WTC11 (cell line): Measurements from ENCODE around the gene POGK. TPM values are rescaled to one million over a fixed set of nuclear protein-coding genes. Genes with fewer than 3 reads are reported as not detected.
"Not testable (repeated sequence)": the region's sequence is repeated elsewhere in the genome, so short reads cannot be mapped to it uniquely, and the experiment has no call there.

ENCODE experiments used
- ATAC-seq: fragments of 200-7000 bp; cut with Tn5 transposase; 2 replicates; pipeline ENCODE4 v1.10.0; 2021; ENCODE audit warnings: mild to moderate bottlenecking, moderate library complexity
- CTCF ChIA-PET: fragments of 300-600 bp; sonication (Branson Sonifier 250); formaldehyde crosslinking; loops from one replicate; lab custom pipeline; 2021; ENCODE audit warnings: antibody characterized with exemption; lab: Charles Lee
- POLR2A ChIA-PET: fragments of 350-600 bp; sonication (Branson Sonifier 250); formaldehyde crosslinking; loops from one replicate; lab custom pipeline; 2021; ENCODE audit warnings: antibody characterized with exemption; lab: Charles Lee
- DNase-seq: peaks from one replicate; pipeline ENCODE4 v3.0.0; 2021; ENCODE audit warnings: low spot score
- H3K27ac Mint-ChIP-seq: 2 replicates; pipeline ENCODE4 v1.8.0; 2021; ENCODE audit warnings: mixed read lengths
- H3K27me3 Mint-ChIP-seq: 2 replicates; pipeline ENCODE4 v1.8.0; 2021; ENCODE audit warnings: low read depth, mild to moderate bottlenecking, moderate library complexity, mixed read lengths
- H3K36me3 Mint-ChIP-seq: 2 replicates; pipeline ENCODE4 v1.8.0; 2021; ENCODE audit warnings: mixed read lengths
- H3K4me1 Mint-ChIP-seq: 2 replicates; pipeline ENCODE4 v1.8.0; 2022; ENCODE audit warnings: mixed read lengths
- H3K4me3 Mint-ChIP-seq: 2 replicates; pipeline ENCODE4 v1.8.0; 2021; ENCODE audit warnings: mild to moderate bottlenecking, moderate library complexity, mixed read lengths
- H3K9me3 Mint-ChIP-seq: 2 replicates; pipeline ENCODE4 v1.8.0; 2021; ENCODE audit warnings: mixed read lengths
- CREB1 ChIP-seq: sonication (generic); formaldehyde crosslinking; IDR thresholded peaks from 2 replicates; pipeline ENCODE4 v1.8.0; 2023; ENCODE audit warnings: mild to moderate bottlenecking, missing genetic modification reagents
- FOXP1 ChIP-seq: sonication (generic); formaldehyde crosslinking; IDR thresholded peaks from 2 replicates; pipeline ENCODE4 v1.8.0; 2022; ENCODE audit warnings: missing genetic modification reagents, mild to moderate bottlenecking, moderate library complexity, borderline replicate concordance
- GTF2I ChIP-seq: fragments of 250-450 bp; sonication (Bioruptor Pico); conservative IDR thresholded peaks from 2 replicates; pipeline ENCODE4 v1.4.0; 2021; ENCODE audit warnings: mild to moderate bottlenecking
- IRF2 ChIP-seq: sonication (generic); formaldehyde crosslinking; IDR thresholded peaks from 2 replicates; pipeline ENCODE4 v1.8.0; 2022; ENCODE audit warnings: low read depth, missing genetic modification reagents, borderline replicate concordance
- KAT7 ChIP-seq: sonication (generic); formaldehyde crosslinking; IDR thresholded peaks from 2 replicates; pipeline ENCODE4 v1.8.1; 2023; ENCODE audit warnings: missing genetic modification reagents, mild to moderate bottlenecking, borderline replicate concordance
- MYBL2 ChIP-seq: sonication (generic); formaldehyde crosslinking; IDR thresholded peaks from 2 replicates; pipeline ENCODE4 v1.8.1; 2023; ENCODE audit warnings: mild to moderate bottlenecking, moderate library complexity, missing genetic modification reagents
- NFYB ChIP-seq: sonication (generic); formaldehyde crosslinking; conservative IDR thresholded peaks from 2 replicates; pipeline ENCODE4 v1.8.0; 2022; ENCODE audit warnings: low read depth, missing genetic modification reagents
- SP1 ChIP-seq: sonication (generic); formaldehyde crosslinking; conservative IDR thresholded peaks from 2 replicates; pipeline ENCODE4 v1.8.1; 2022; ENCODE audit warnings: missing genetic modification reagents
- ZBTB21 ChIP-seq: sonication (generic); formaldehyde crosslinking; IDR thresholded peaks from 2 replicates; pipeline ENCODE4 v1.8.1; 2023; ENCODE audit warnings: mild to moderate bottlenecking, missing genetic modification reagents, borderline replicate concordance
- ZNF138 ChIP-seq: sonication (generic); formaldehyde crosslinking; conservative IDR thresholded peaks from 2 replicates; pipeline ENCODE4 v1.8.1; 2022; ENCODE audit warnings: mild to moderate bottlenecking, moderate library complexity, missing genetic modification reagents
- ZNF219 ChIP-seq: sonication (generic); formaldehyde crosslinking; IDR thresholded peaks from 2 replicates; pipeline ENCODE4 v1.8.0; 2023; ENCODE audit warnings: missing genetic modification reagents, mild to moderate bottlenecking, borderline replicate concordance
- total RNA-seq: library from RNA; stranded (reverse); gene quantifications from 3 replicates; pipeline ENCODE4 v1.2.3, GENCODE V29; 2021
- TF ChIP-seq, protein P1 (sequence below): fragments of 250-450 bp; sonication (Bioruptor Pico); IDR thresholded peaks from 2 replicates; pipeline ENCODE4 v1.9.0; 2021; ENCODE audit warnings: mild to moderate bottlenecking
- TF ChIP-seq, protein P2 (sequence below): sonication (generic); formaldehyde crosslinking; IDR thresholded peaks from 2 replicates; pipeline ENCODE4 v1.8.1; 2022; ENCODE audit warnings: mild to moderate bottlenecking, moderate library complexity, missing genetic modification reagents
- TF ChIP-seq, protein P3 (sequence below): fragments of 200-600 bp; IDR thresholded peaks from 2 replicates; pipeline ENCODE4 v1.8.0; 2022; ENCODE audit warnings: antibody characterized with exemption
- TF ChIP-seq, protein P4 (sequence below): sonication (generic); formaldehyde crosslinking; conservative IDR thresholded peaks from 2 replicates; pipeline ENCODE4 v1.8.1; 2023; ENCODE audit warnings: mild to moderate bottlenecking, low read depth, missing genetic modification reagents, moderate library complexity
- TF ChIP-seq, protein P5 (sequence below): sonication (generic); formaldehyde crosslinking; IDR thresholded peaks from 2 replicates; pipeline ENCODE4 v1.8.1; 2023; ENCODE audit warnings: mild to moderate bottlenecking, missing genetic modification reagents, borderline replicate concordance
- TF ChIP-seq, protein P6 (sequence below): sonication (generic); formaldehyde crosslinking; IDR thresholded peaks from 2 replicates; pipeline ENCODE4 v1.8.0; 2022; ENCODE audit warnings: mild to moderate bottlenecking, missing genetic modification reagents
- TF ChIP-seq, protein P7 (sequence below): sonication (generic); formaldehyde crosslinking; IDR thresholded peaks from 2 replicates; pipeline ENCODE4 v1.8.1; 2023; ENCODE audit warnings: mild to moderate bottlenecking, missing genetic modification reagents

The POGK gene
- total RNA-seq, 1 experiment from 2014 or later = 33.1 TPM

DNA sequence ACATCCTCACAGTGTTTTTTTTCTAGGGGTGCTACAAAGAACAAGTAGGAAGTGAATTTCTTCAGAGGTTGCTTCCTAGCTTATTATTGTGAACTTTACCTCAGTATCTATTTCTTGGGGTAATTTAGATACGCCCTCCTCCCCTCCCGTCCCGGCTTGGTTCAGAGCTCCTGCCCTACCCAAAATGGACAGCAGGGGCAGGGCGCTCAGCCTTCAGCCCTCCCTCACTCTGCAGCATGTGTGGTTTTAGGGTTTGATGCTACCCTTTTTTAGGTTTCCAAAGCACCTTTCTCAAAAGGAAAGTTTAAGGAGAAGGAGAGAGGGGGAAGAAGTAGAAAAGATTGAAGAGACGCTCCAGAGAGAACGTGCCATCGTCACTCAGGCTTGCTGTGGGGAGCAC, 16.9 kb upstream of the POGK start:
- CTCF ChIA-PET = interaction anchor here (0.6 to 1.2 kb wide), 11 partner anchors 9 to 344 kb away, joined by 3 to 12 read pairs (median 4); partner anchors contain the start of gene POGK
- ATAC-seq = peak; percentile 100

DNA sequence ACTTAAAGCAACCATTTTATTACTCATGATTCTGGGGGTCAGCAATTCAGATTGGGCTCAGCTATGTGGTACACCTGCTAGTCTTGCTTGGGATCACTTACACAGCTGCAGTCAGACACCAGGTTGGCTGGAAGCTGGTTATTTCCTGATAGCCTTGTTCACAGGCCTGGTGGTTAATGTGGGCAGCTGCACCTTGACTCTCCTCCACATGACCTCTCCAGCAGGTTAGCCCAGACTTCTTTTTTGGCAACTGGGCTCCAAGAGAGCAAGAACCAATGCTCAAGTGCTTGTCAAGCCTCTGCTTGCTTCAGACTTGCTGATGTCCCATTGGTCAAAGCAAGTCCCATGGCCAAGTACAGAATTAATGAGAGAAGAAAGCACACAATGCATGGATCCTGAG, 11.8 kb upstream of the POGK start:
- ChIA-PET CTCF (no interaction called here), POLR2A (no interaction called here)
- Mint-ChIP-seq H3K9me3 (peaks cover 48% of the 10 kb centered on the region), H3K27ac (no peak overlapping the region), H3K36me3 (peaks cover 25% of the 10 kb centered on the region), H3K27me3 (no peaks in the 10 kb centered on the region; the same call in 1 of the 2 replicates), H3K4me3 (no peak overlapping the region), H3K4me1 (no peaks in the 10 kb centered on the region)
- no peak for TF ChIP-seq ZNF138 (CRISPR knock-in tag)
- TF ChIP-seq IRF2 (CRISPR knock-in tag) = no peak
- TF ChIP-seq KAT7 (CRISPR knock-in tag) = no peak
- TF ChIP-seq GTF2I = no peak
- no peak for TF ChIP-seq SP1 (CRISPR knock-in tag)
- TF ChIP-seq, protein P1, sequence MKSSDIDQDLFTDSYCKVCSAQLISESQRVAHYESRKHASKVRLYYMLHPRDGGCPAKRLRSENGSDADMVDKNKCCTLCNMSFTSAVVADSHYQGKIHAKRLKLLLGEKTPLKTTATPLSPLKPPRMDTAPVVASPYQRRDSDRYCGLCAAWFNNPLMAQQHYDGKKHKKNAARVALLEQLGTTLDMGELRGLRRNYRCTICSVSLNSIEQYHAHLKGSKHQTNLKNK (CRISPR knock-in tag) = no peak
- TF ChIP-seq FOXP1 = no peak
- TF ChIP-seq, protein P2, sequence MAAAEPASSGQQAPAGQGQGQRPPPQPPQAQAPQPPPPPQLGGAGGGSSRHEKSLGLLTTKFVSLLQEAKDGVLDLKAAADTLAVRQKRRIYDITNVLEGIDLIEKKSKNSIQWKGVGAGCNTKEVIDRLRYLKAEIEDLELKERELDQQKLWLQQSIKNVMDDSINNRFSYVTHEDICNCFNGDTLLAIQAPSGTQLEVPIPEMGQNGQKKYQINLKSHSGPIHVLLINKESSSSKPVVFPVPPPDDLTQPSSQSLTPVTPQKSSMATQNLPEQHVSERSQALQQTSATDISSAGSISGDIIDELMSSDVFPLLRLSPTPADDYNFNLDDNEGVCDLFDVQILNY (CRISPR knock-in tag) = no peak
- no peak for TF ChIP-seq MYBL2 (CRISPR knock-in tag)
- ATAC-seq (no peak), DNase-seq (no peak)

More for the DNA sequence above, 16.9 kb upstream of the POGK start:
- Mint-ChIP-seq H3K4me1 (no peaks in the 10 kb centered on the region), H3K36me3 (peaks cover 13% of the 10 kb centered on the region), H3K9me3 (peaks cover 33% of the 10 kb centered on the region), H3K4me3 (no peak overlapping the region), H3K27me3 (no peaks in the 10 kb centered on the region; the same call in 1 of the 2 replicates)
- POLR2A ChIA-PET = no interaction called here
- peak; percentile 51 for DNase-seq
- no peak for TF ChIP-seq ZNF219 (CRISPR knock-in tag)
- TF ChIP-seq, protein P3, sequence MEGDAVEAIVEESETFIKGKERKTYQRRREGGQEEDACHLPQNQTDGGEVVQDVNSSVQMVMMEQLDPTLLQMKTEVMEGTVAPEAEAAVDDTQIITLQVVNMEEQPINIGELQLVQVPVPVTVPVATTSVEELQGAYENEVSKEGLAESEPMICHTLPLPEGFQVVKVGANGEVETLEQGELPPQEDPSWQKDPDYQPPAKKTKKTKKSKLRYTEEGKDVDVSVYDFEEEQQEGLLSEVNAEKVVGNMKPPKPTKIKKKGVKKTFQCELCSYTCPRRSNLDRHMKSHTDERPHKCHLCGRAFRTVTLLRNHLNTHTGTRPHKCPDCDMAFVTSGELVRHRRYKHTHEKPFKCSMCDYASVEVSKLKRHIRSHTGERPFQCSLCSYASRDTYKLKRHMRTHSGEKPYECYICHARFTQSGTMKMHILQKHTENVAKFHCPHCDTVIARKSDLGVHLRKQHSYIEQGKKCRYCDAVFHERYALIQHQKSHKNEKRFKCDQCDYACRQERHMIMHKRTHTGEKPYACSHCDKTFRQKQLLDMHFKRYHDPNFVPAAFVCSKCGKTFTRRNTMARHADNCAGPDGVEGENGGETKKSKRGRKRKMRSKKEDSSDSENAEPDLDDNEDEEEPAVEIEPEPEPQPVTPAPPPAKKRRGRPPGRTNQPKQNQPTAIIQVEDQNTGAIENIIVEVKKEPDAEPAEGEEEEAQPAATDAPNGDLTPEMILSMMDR = peak; percentile 62
- TF ChIP-seq, all 79 proteins: peak for 1
- H3K27ac Mint-ChIP-seq = no peak overlapping the region

DNA sequence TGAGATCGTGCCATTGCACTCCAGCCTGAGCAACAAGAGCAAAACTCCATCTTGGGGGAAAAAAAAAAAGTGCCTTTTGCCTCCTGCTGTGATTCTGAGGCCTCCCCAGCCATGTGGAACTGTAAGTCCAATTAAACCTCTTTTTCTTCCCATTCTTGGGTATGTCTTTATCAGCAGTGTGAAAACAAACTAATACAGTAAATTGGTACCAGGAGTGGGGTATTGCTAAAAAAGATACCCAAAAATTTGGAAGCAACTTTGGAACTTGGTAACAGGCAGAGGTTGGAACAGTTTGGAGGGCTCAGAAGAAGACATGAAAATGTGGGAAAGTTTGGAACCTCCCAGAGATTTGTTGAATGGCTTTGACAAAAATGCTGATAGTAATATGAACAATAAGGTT, 9.5 kb upstream of the POGK start:
- H3K27ac Mint-ChIP-seq, POLR2A ChIA-PET, H3K4me1 Mint-ChIP-seq, CTCF ChIA-PET, H3K27me3 Mint-ChIP-seq, ATAC-seq, DNase-seq, H3K4me3 Mint-ChIP-seq: not testable (repeated sequence)
- Mint-ChIP-seq H3K9me3 (peaks cover 48% of the 10 kb centered on the region), H3K36me3 (peaks cover 25% of the 10 kb centered on the region)

DNA sequence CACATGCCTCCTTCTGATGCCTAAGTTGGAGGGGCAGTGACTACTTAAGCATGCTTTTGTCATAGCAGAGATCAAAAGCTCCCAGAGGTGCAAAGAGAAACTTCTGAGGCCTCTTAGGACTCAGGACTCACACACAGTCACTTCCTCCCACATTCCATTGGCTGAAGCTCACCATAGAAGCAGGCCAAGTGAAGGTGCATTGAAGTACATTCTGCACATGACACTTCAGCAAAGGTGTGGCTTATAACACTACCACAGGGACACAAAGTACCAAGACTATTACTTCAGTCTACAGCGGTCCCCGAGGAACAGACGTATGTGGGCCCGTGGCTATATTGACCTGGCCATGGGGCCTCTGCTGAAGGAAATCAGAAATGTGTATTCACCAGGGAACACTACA, 2.5 kb upstream of the POGK start:
- H3K4me3 Mint-ChIP-seq = no peak overlapping the region
- peaks cover 3% of the 10 kb centered on the region for H3K27me3 Mint-ChIP-seq
- ChIA-PET CTCF (no interaction called here), POLR2A (no interaction called here)
- no peak overlapping the region for H3K27ac Mint-ChIP-seq
- H3K36me3 Mint-ChIP-seq = peaks cover 14% of the 10 kb centered on the region
- H3K9me3 Mint-ChIP-seq = peaks cover 5% of the 10 kb centered on the region
- peaks cover 23% of the 10 kb centered on the region for H3K4me1 Mint-ChIP-seq
- no peak for ATAC-seq
- DNase-seq = no peak
- TF ChIP-seq CREB1 (no peak), NFYB (CRISPR knock-in tag) (no peak), ZBTB21 (CRISPR knock-in tag) (no peak), IRF2 (CRISPR knock-in tag) (no peak), SP1 (CRISPR knock-in tag) (no peak)
- TF ChIP-seq, protein P4, sequence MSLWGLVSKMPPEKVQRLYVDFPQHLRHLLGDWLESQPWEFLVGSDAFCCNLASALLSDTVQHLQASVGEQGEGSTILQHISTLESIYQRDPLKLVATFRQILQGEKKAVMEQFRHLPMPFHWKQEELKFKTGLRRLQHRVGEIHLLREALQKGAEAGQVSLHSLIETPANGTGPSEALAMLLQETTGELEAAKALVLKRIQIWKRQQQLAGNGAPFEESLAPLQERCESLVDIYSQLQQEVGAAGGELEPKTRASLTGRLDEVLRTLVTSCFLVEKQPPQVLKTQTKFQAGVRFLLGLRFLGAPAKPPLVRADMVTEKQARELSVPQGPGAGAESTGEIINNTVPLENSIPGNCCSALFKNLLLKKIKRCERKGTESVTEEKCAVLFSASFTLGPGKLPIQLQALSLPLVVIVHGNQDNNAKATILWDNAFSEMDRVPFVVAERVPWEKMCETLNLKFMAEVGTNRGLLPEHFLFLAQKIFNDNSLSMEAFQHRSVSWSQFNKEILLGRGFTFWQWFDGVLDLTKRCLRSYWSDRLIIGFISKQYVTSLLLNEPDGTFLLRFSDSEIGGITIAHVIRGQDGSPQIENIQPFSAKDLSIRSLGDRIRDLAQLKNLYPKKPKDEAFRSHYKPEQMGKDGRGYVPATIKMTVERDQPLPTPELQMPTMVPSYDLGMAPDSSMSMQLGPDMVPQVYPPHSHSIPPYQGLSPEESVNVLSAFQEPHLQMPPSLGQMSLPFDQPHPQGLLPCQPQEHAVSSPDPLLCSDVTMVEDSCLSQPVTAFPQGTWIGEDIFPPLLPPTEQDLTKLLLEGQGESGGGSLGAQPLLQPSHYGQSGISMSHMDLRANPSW (CRISPR knock-in tag) = no peak
- TF ChIP-seq, protein P5, sequence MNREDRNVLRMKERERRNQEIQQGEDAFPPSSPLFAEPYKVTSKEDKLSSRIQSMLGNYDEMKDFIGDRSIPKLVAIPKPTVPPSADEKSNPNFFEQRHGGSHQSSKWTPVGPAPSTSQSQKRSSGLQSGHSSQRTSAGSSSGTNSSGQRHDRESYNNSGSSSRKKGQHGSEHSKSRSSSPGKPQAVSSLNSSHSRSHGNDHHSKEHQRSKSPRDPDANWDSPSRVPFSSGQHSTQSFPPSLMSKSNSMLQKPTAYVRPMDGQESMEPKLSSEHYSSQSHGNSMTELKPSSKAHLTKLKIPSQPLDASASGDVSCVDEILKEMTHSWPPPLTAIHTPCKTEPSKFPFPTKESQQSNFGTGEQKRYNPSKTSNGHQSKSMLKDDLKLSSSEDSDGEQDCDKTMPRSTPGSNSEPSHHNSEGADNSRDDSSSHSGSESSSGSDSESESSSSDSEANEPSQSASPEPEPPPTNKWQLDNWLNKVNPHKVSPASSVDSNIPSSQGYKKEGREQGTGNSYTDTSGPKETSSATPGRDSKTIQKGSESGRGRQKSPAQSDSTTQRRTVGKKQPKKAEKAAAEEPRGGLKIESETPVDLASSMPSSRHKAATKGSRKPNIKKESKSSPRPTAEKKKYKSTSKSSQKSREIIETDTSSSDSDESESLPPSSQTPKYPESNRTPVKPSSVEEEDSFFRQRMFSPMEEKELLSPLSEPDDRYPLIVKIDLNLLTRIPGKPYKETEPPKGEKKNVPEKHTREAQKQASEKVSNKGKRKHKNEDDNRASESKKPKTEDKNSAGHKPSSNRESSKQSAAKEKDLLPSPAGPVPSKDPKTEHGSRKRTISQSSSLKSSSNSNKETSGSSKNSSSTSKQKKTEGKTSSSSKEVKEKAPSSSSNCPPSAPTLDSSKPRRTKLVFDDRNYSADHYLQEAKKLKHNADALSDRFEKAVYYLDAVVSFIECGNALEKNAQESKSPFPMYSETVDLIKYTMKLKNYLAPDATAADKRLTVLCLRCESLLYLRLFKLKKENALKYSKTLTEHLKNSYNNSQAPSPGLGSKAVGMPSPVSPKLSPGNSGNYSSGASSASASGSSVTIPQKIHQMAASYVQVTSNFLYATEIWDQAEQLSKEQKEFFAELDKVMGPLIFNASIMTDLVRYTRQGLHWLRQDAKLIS (CRISPR knock-in tag) = no peak
- TF ChIP-seq, protein P6, sequence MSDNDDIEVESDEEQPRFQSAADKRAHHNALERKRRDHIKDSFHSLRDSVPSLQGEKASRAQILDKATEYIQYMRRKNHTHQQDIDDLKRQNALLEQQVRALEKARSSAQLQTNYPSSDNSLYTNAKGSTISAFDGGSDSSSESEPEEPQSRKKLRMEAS (CRISPR knock-in tag) = no peak
- TF ChIP-seq, protein P7, sequence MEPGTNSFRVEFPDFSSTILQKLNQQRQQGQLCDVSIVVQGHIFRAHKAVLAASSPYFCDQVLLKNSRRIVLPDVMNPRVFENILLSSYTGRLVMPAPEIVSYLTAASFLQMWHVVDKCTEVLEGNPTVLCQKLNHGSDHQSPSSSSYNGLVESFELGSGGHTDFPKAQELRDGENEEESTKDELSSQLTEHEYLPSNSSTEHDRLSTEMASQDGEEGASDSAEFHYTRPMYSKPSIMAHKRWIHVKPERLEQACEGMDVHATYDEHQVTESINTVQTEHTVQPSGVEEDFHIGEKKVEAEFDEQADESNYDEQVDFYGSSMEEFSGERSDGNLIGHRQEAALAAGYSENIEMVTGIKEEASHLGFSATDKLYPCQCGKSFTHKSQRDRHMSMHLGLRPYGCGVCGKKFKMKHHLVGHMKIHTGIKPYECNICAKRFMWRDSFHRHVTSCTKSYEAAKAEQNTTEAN (CRISPR knock-in tag) = no peak
